Measurements from ENCODE around the gene FADS6. TPM values are rescaled to one million over a fixed set of nuclear protein-coding genes. Genes with fewer than 3 reads are reported as not detected.

FADS6 gene
- polyA plus RNA-seq, 1 donor from 2014 or later, result not detected

- H3K27ac ChIP-seq (ENCODE audit: low read length), result no peak overlapping the region
- no peaks in the 10 kb centered on the region for H3K9me3 ChIP-seq (ENCODE audit: low read length)
- H3K4me3 ChIP-seq (ENCODE audit: low read length), result no peak overlapping the region
- peaks cover 40% of the 10 kb centered on the region for H3K27me3 ChIP-seq (ENCODE audit: insufficient read depth, low read depth, low read length)
- H3K4me2 ChIP-seq (ENCODE audit: low read length), result no peak overlapping the region
- no peak overlapping the region for H2AFZ ChIP-seq (ENCODE audit: low read depth, low read length)
- H3K79me2 ChIP-seq (replicated peaks; ENCODE audit: insufficient read depth, low read length), result no peaks in the 10 kb centered on the region
- H3K36me3 ChIP-seq (ENCODE audit: insufficient read depth, low read length), result no peaks in the 10 kb centered on the region
- H3K9ac ChIP-seq (ENCODE audit: low read length), result no peak overlapping the region
- H3K9me2 ChIP-seq (ENCODE audit: insufficient read depth, low read length), result no peaks in the 10 kb centered on the region
- H3F3A ChIP-seq (ENCODE audit: insufficient read depth, low read length, poor library complexity, severe bottlenecking), result no peaks in the 10 kb centered on the region
- H4K20me1 ChIP-seq (ENCODE audit: insufficient read depth), result no peaks in the 10 kb centered on the region
- TF ChIP-seq CTCF (IDR thresholded peaks at IDR 0.05; ENCODE audit: poor library complexity, severe bottlenecking) (no peak), MXI1 (conservative IDR thresholded peaks at IDR 0.05; ENCODE audit: poor library complexity, severe bottlenecking) (no peak), EZH2 (IDR thresholded peaks at IDR 0.05; ENCODE audit: borderline replicate concordance, insufficient read depth, low read length, poor library complexity, severe bottlenecking) (no peak), EP300 (conservative IDR thresholded peaks at IDR 0.05; ENCODE audit: poor library complexity, severe bottlenecking) (no peak), POLR2AphosphoS5 (IDR thresholded peaks at IDR 0.05) (no peak), SMC3 (conservative IDR thresholded peaks at IDR 0.05; ENCODE audit: poor library complexity) (no peak), TAF1 (IDR thresholded peaks at IDR 0.05; ENCODE audit: low read depth) (no peak)
Measured at GRCh38 chr17:74921026-74921681, 27.7 kb upstream of the FADS6 start.

- H3K36me3 ChIP-seq (ENCODE audit: insufficient read depth, low read length), result no peaks in the 10 kb centered on the region
Measured at GRCh38 chr17:74920642-74921025, 27.2 kb upstream of the FADS6 start.

GRCh38 chr17:74920306-74920620, 26.8 kb upstream of the FADS6 start:
- Histone ChIP-seq H3K9me3 (ENCODE audit: low read length) (no peaks in the 10 kb centered on the region), H3K27ac (ENCODE audit: low read length) (no peak overlapping the region), H3K27me3 (ENCODE audit: insufficient read depth, low read depth, low read length) (peaks cover 31% of the 10 kb centered on the region), H3K36me3 (ENCODE audit: insufficient read depth, low read length) (no peaks in the 10 kb centered on the region), H3K4me2 (ENCODE audit: low read length) (no peak overlapping the region), H3F3A (ENCODE audit: insufficient read depth, low read length, poor library complexity, severe bottlenecking) (no peaks in the 10 kb centered on the region), H3K79me2 (replicated peaks; ENCODE audit: insufficient read depth, low read length) (no peaks in the 10 kb centered on the region), H3K9me2 (ENCODE audit: insufficient read depth, low read length) (no peaks in the 10 kb centered on the region), H3K9ac (ENCODE audit: low read length) (no peak overlapping the region), H4K20me1 (ENCODE audit: insufficient read depth) (no peaks in the 10 kb centered on the region), H3K4me3 (ENCODE audit: low read length) (no peak overlapping the region), H2AFZ (ENCODE audit: low read depth, low read length) (no peak overlapping the region)
- TF ChIP-seq POLR2AphosphoS5 (IDR thresholded peaks at IDR 0.05) (no peak), MXI1 (conservative IDR thresholded peaks at IDR 0.05; ENCODE audit: poor library complexity, severe bottlenecking) (no peak), SMC3 (conservative IDR thresholded peaks at IDR 0.05; ENCODE audit: poor library complexity) (no peak)

More at GRCh38 chr17:74920642-74921025, 27.2 kb upstream of the FADS6 start:
- Histone ChIP-seq H3K4me2 (ENCODE audit: low read length) (no peak overlapping the region), H4K20me1 (ENCODE audit: insufficient read depth) (no peaks in the 10 kb centered on the region), H3K79me2 (replicated peaks; ENCODE audit: insufficient read depth, low read length) (no peaks in the 10 kb centered on the region), H3F3A (ENCODE audit: insufficient read depth, low read length, poor library complexity, severe bottlenecking) (no peaks in the 10 kb centered on the region), H3K9me3 (ENCODE audit: low read length) (no peaks in the 10 kb centered on the region), H3K27me3 (ENCODE audit: insufficient read depth, low read depth, low read length) (peaks cover 34% of the 10 kb centered on the region), H2AFZ (ENCODE audit: low read depth, low read length) (no peak overlapping the region), H3K9ac (ENCODE audit: low read length) (no peak overlapping the region), H3K27ac (ENCODE audit: low read length) (no peak overlapping the region), H3K9me2 (ENCODE audit: insufficient read depth, low read length) (no peaks in the 10 kb centered on the region), H3K4me3 (ENCODE audit: low read length) (no peak overlapping the region)
- TF ChIP-seq TAF1 (IDR thresholded peaks at IDR 0.05; ENCODE audit: low read depth) (no peak), MXI1 (conservative IDR thresholded peaks at IDR 0.05; ENCODE audit: poor library complexity, severe bottlenecking) (no peak), EP300 (conservative IDR thresholded peaks at IDR 0.05; ENCODE audit: poor library complexity, severe bottlenecking) (no peak)
